GM12878 (cell line): ENCODE measurements around the gene TES. TPM values are rescaled to one million over a fixed set of nuclear protein-coding genes. Genes with fewer than 3 reads are reported as not detected.

Source experiments
- ATAC-seq: fragments of 200-7000 bp; cut with Tn5 transposase; 3 replicates; pipeline ENCODE4 v1.9.1; 2020; ENCODE audit warnings: mild to moderate bottlenecking, moderate library complexity
- BruUV-seq: library from RNA; stranded (reverse); fragments of 400-500 nt; replicated peaks from 2 replicates; lab custom pipeline; 2021; lab: Mats Ljungman, UMichigan
- CTCF ChIA-PET: fragments of 300-600 bp; sonication (Branson Sonifier 250); formaldehyde crosslinking; extraction: SDS; loops from one replicate; lab custom pipeline; 2021; ENCODE audit warnings: inconsistent platforms; lab: Yijun Ruan, JAX
- POLR2A ChIA-PET: fragments of 350-600 bp; formaldehyde crosslinking; extraction: SDS; loops from one replicate; lab custom pipeline; 2021; ENCODE audit warnings: inconsistent platforms; lab: Charles Lee
- RAD21 ChIA-PET: fragments of 300-600 bp; sonication (Branson Sonifier 250); formaldehyde crosslinking; loops from one replicate; lab custom pipeline; 2023; ENCODE audit warnings: antibody characterized with exemption; ENCODE audit not compliant: unreplicated experiment; lab: Charles Lee
- SMC1A ChIA-PET: fragments of 300-600 bp; sonication (Branson Sonifier 250); formaldehyde crosslinking; loops from one replicate; lab custom pipeline; 2023; ENCODE audit not compliant: unreplicated experiment, uncharacterized antibody; lab: Charles Lee
- DNase-seq: peaks from one replicate; pipeline ENCODE4 v3.0.0-alpha.2; 2011; ENCODE audit warnings: low read depth, low spot score
- FAIRE-seq: peaks from 3 replicates; lab custom pipeline; 2011; peaks lifted over from hg19 to GRCh38; lab: Jason Lieb, UNC
- H2AFZ ChIP-seq: 2 replicates; pipeline ENCODE4 v1.6.0; 2011; ENCODE audit warnings: low read depth, low read length, control low read depth; ENCODE audit not compliant: control insufficient read depth
- H3K27ac ChIP-seq: 2 replicates; pipeline ENCODE4 v1.5.1; 2011; ENCODE audit warnings: control low read depth; ENCODE audit not compliant: control insufficient read depth, insufficient read depth
- H3K27me3 ChIP-seq, 2 experiments: replicated peaks in 1 of 2; 2 replicates each; pipeline versions ENCODE4 v1.6.0 to v1.6.1; 2011; ENCODE audit warnings: low read length in 1 of 2; ENCODE audit not compliant: control insufficient read depth in 2 of 2, insufficient read depth in 2 of 2
- H3K36me3 ChIP-seq, 2 experiments: 2 replicates each; pipeline ENCODE4 v1.5.1; 2011; ENCODE audit warnings: low read length in 1 of 2; ENCODE audit not compliant: control insufficient read depth in 2 of 2, insufficient read depth in 2 of 2
- H3K4me1 ChIP-seq: 2 replicates; pipeline ENCODE4 v1.6.1; 2011; ENCODE audit warnings: mild to moderate bottlenecking, low read length, moderate library complexity, mixed read lengths; ENCODE audit not compliant: control insufficient read depth, insufficient read depth
- H3K4me2 ChIP-seq: 2 replicates; pipeline ENCODE4 v1.6.0; 2011; ENCODE audit warnings: control low read depth; ENCODE audit not compliant: control insufficient read depth, insufficient read depth
- H3K4me3 ChIP-seq: fragments of 200-600 bp; sonication (generic); 2 replicates; pipeline ENCODE4 v1.5.1; 2016
- H3K79me2 ChIP-seq: 2 replicates; pipeline ENCODE4 v1.6.0; 2011; ENCODE audit warnings: low read length; ENCODE audit not compliant: control insufficient read depth, insufficient read depth
- H3K9ac ChIP-seq: 2 replicates; pipeline ENCODE4 v1.8.0; 2011; ENCODE audit warnings: low read length, control low read depth, mixed read lengths; ENCODE audit not compliant: control insufficient read depth, insufficient read depth
- H3K9me3 ChIP-seq: replicated peaks from 3 replicates; pipeline ENCODE4 v1.5.1; 2011; ENCODE audit warnings: mild to moderate bottlenecking, low read length; ENCODE audit not compliant: control insufficient read depth, insufficient read depth
- H4K20me1 ChIP-seq: 2 replicates; pipeline ENCODE4 v1.6.0; 2011; ENCODE audit not compliant: control insufficient read depth, insufficient read depth
- EP300 ChIP-seq, 2 experiments: fragments of 150-350 bp in 1 of 2; IDR thresholded peaks; 2 replicates each; pipeline ENCODE4 v1.6.1; 2011 to 2012; ENCODE audit warnings: low read depth in 2 of 2, low read length in 2 of 2, borderline replicate concordance in 1 of 2, improper control_type of control experiment in 1 of 2, inconsistent platforms in 1 of 2; ENCODE audit not compliant: control insufficient read depth in 1 of 2
- FOXK2 ChIP-seq: fragments of 450-650 bp; IDR thresholded peaks from 2 replicates; pipeline ENCODE4 v1.6.1; 2017; ENCODE audit warnings: mild to moderate bottlenecking, moderate library complexity
- GATAD2B ChIP-seq: fragments of 450-650 bp; conservative IDR thresholded peaks from 2 replicates; pipeline ENCODE4 v1.6.1; 2017; ENCODE audit warnings: low read depth, mild to moderate bottlenecking, moderate library complexity
- MEF2A ChIP-seq: IDR thresholded peaks from 2 replicates; pipeline ENCODE4 v1.6.1; 2011; ENCODE audit warnings: low read depth, mild to moderate bottlenecking, low read length, moderate library complexity; ENCODE audit not compliant: insufficient read depth
- NR2C1 ChIP-seq: fragments of 450-650 bp; IDR thresholded peaks from 2 replicates; pipeline ENCODE4 v1.6.1; 2017; ENCODE audit warnings: antibody characterized with exemption, mild to moderate bottlenecking, moderate library complexity
- TARDBP ChIP-seq: IDR thresholded peaks from 2 replicates; pipeline ENCODE4 v1.6.1; 2016; ENCODE audit warnings: borderline replicate concordance
- WGBS: methylation state at CpG from one replicate; pipeline ENCODE4 v1.1.6; 2016; ENCODE audit warnings: low lambda C conversion rate; ENCODE audit not compliant: insufficient replicate concordance, insufficient coverage; ENCODE audit errors: missing lambda C conversion rate; 5-methylcytosine and 5-hydroxymethylcytosine counted together
- in situ Hi-C: fragments of 300-500 bp; cut with MboI; formaldehyde crosslinking; loops from 9 replicates; pipeline ENCODE4 v1.14.3; 2018; ENCODE audit warnings: mixed read lengths
- intact Hi-C: fragments of 100-400 bp; cut with micrococcal nuclease; formaldehyde crosslinking; loops from one replicate; pipeline ENCODE4 v1.14.2; 2022; ENCODE audit not compliant: unreplicated experiment
- polyA plus RNA-seq, 11 experiments: library from polyadenylated mRNA; depleted of rRNA in 4 of 11; unstranded in 6 of 11; stranded (reverse) in 5 of 11; fragments of >200 nt; fragmentation: Nextera tagmentation in 4 of 11; fragmentation: Illumina TruSeq in 1 of 11; extraction: Ambion mirVana in 4 of 11; extraction: Trizol in 1 of 11; gene quantifications; 1 replicate in 1 of 11; 2 replicates in 10 of 11; pipeline versions ENCODE4 v1.2.1 to v1.2.3, GENCODE V29; 2011 to 2016; ENCODE audit warnings: inconsistent platforms in 2 of 11, missing spikeins in 2 of 11, low read depth in 1 of 11
- total RNA-seq, 4 experiments: library from RNA; depleted of rRNA in 3 of 4; stranded (reverse); fragments of >200 nt in 3 of 4; fragmentation: Illumina TruSeq in 1 of 4; extraction: Trizol in 1 of 4; gene quantifications; 2 replicates each; pipeline versions ENCODE4 v1.2.1 to v1.2.3, GENCODE V29; 2013 to 2021
- TF ChIP-seq, protein P1 (sequence below): fragments of 450-650 bp; IDR thresholded peaks from 2 replicates; pipeline ENCODE4 v1.6.1; 2016; ENCODE audit warnings: mild to moderate bottlenecking
- TF ChIP-seq, protein P2 (sequence below): fragments of 150-350 bp; IDR thresholded peaks from 2 replicates; pipeline ENCODE4 v1.6.1; 2014; ENCODE audit warnings: mild to moderate bottlenecking, low read depth, low read length

TES gene
- total and polyA plus RNA-seq, 10 of the 15 experiments (the other 5 are each of a cell fraction or from before 2014, with no cell fraction given): 31.2 to 77.5 (median 59.2) TPM

DNA sequence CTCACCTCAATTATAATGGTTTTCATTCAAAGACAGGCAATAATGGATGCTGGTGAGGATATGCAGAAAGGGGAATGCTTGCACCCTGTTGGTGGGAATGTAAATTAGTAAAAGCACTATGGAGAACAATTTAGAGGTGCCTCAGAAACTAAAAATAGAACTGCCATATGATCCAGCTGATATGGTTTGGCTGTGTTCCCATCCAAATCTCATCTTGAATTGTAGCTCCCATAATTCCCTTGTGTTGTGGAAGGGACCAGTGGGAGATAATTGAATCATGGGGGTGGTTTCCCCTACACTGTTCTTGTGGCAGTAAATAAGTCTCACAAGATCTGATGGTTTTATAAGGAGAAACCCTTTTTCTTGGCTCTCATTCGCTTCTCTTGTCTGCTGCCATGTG is 87.7 kb downstream of the TES start:
- POLR2A ChIA-PET: no interaction called here

More for the DNA sequence above, 87.7 kb downstream of the TES start:
- 0 out of 4 replicates have a peak, but pooled peaks cover 0 to 3% of the 10 kb centered on the region in 2 experiments for H3K27me3 ChIP-seq
- BruUV-seq: no TSS peak
- ChIA-PET RAD21 (no interaction called here), SMC1A (interaction anchor here (0.6 to 1.2 kb wide), 2 partner anchors 22 to 556 kb away, joined by 3 read pairs; no protein-coding TSS in a partner anchor)
- DNase-seq: no peak
- 47% methylated on average over 1 of the region's 1 CpG for WGBS
- in situ Hi-C loops: no loop called here
- H3K9me3 ChIP-seq: no peaks in the 10 kb centered on the region; the same call in 2 of the 3 replicates
- TF ChIP-seq TARDBP: no peak
- no peak for TF ChIP-seq EP300 (IDR thresholded peaks at IDR 0.05; ENCODE audit: borderline replicate concordance in 1 of 2, control insufficient read depth in 1 of 2, low read depth in 2 of 2, low read length in 2 of 2)
- TF ChIP-seq NR2C1: no peak
- TF ChIP-seq, protein P1, sequence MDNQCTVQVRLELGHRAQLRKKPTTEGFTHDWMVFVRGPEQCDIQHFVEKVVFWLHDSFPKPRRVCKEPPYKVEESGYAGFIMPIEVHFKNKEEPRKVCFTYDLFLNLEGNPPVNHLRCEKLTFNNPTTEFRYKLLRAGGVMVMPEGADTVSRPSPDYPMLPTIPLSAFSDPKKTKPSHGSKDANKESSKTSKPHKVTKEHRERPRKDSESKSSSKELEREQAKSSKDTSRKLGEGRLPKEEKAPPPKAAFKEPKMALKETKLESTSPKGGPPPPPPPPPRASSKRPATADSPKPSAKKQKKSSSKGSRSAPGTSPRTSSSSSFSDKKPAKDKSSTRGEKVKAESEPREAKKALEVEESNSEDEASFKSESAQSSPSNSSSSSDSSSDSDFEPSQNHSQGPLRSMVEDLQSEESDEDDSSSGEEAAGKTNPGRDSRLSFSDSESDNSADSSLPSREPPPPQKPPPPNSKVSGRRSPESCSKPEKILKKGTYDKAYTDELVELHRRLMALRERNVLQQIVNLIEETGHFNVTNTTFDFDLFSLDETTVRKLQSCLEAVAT: no peak
- TF ChIP-seq, protein P2, sequence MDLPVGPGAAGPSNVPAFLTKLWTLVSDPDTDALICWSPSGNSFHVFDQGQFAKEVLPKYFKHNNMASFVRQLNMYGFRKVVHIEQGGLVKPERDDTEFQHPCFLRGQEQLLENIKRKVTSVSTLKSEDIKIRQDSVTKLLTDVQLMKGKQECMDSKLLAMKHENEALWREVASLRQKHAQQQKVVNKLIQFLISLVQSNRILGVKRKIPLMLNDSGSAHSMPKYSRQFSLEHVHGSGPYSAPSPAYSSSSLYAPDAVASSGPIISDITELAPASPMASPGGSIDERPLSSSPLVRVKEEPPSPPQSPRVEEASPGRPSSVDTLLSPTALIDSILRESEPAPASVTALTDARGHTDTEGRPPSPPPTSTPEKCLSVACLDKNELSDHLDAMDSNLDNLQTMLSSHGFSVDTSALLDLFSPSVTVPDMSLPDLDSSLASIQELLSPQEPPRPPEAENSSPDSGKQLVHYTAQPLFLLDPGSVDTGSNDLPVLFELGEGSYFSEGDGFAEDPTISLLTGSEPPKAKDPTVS: no peak
- no peak for TF ChIP-seq MEF2A
- no peak for TF ChIP-seq GATAD2B
- no peak for TF ChIP-seq FOXK2
- TF ChIP-seq, all 136 proteins: peak for 0
- no peaks in the 10 kb centered on the region for H4K20me1 ChIP-seq
- no peak overlapping the region for H3K4me3 ChIP-seq
- no peak overlapping the region for H3K27ac ChIP-seq
- ATAC-seq: no peak
- no peak overlapping the region for H3K9ac ChIP-seq
- intact Hi-C loops: no loop called here
- no peak overlapping the region for H3K4me2 ChIP-seq
- H3K79me2 ChIP-seq: no peaks in the 10 kb centered on the region
- H3K36me3 ChIP-seq: no peaks in the 10 kb centered on the region
- H3K4me1 ChIP-seq: no peaks in the 10 kb centered on the region
- CTCF ChIA-PET: no interaction called here
- no peak for FAIRE-seq
- no peak overlapping the region for H2AFZ ChIP-seq
